ENCODE measurements around the gene NMT2. TPM values are rescaled to one million over a fixed set of nuclear protein-coding genes. Genes with fewer than 3 reads are reported as not detected.

Gene NMT2
- total RNA-seq, 1 donor from 2014 or later: 15.2 TPM

- Histone ChIP-seq H3K27me3 (no peaks in the 10 kb centered on the region), H3K4me3 (no peak overlapping the region), H3K4me1 (no peaks in the 10 kb centered on the region), H3K27ac (no peak overlapping the region), H3K36me3 (no peaks in the 10 kb centered on the region), H3K9me3 (no peaks in the 10 kb centered on the region)
- DNase-seq (ENCODE audit: extremely low spot score in 2 of 2): no peak
- intact Hi-C loops (cut with DNase I): no loop called here
- TF ChIP-seq CTCF (IDR thresholded peaks at IDR 0.05) (no peak), POLR2AphosphoS5 (IDR thresholded peaks at IDR 0.05; ENCODE audit: insufficient read depth in 1 of 2, low read depth in 1 of 2) (no peak), POLR2A (IDR thresholded peaks at IDR 0.05) (no peak)
Measured at GRCh38 chr10:15189133-15189885, 20.8 kb upstream of the NMT2 start.

GRCh38 chr10:15188603-15189002 lies 20.1 kb upstream of the NMT2 start:
- H3K9me3 ChIP-seq: no peaks in the 10 kb centered on the region
- no peak overlapping the region for H3K4me3 ChIP-seq
- TF ChIP-seq POLR2AphosphoS5 (IDR thresholded peaks at IDR 0.05; ENCODE audit: insufficient read depth in 1 of 2, low read depth in 1 of 2) (no peak), POLR2A (IDR thresholded peaks at IDR 0.05) (no peak), CTCF (IDR thresholded peaks at IDR 0.05) (no peak)
- no peak overlapping the region for H3K27ac ChIP-seq
- DNase-seq (ENCODE audit: extremely low spot score in 2 of 2): no peak
- H3K27me3 ChIP-seq: no peaks in the 10 kb centered on the region
- no peaks in the 10 kb centered on the region for H3K36me3 ChIP-seq
- H3K4me1 ChIP-seq: no peaks in the 10 kb centered on the region
- intact Hi-C loops (cut with DNase I): no loop called here

- DNase-seq (ENCODE audit: extremely low spot score in 2 of 2): no peak
- H3K27me3 ChIP-seq: no peaks in the 10 kb centered on the region
- TF ChIP-seq POLR2A (IDR thresholded peaks at IDR 0.05) (no peak), POLR2AphosphoS5 (IDR thresholded peaks at IDR 0.05; ENCODE audit: insufficient read depth in 1 of 2, low read depth in 1 of 2) (no peak), CTCF (IDR thresholded peaks at IDR 0.05) (no peak)
- no peaks in the 10 kb centered on the region for H3K36me3 ChIP-seq
- no peak overlapping the region for H3K4me3 ChIP-seq
- no peaks in the 10 kb centered on the region for H3K4me1 ChIP-seq
- intact Hi-C loops (cut with DNase I): no loop called here
- no peak overlapping the region for H3K27ac ChIP-seq
- H3K9me3 ChIP-seq: no peaks in the 10 kb centered on the region
Measured at GRCh38 chr10:15183689-15184481, 15.4 kb upstream of the NMT2 start.

GRCh38 chr10:15182540-15183207 lies 14.2 kb upstream of the NMT2 start:
- Histone ChIP-seq H3K27me3 (no peaks in the 10 kb centered on the region), H3K27ac (no peak overlapping the region), H3K4me3 (no peak overlapping the region), H3K4me1 (no peaks in the 10 kb centered on the region), H3K36me3 (no peaks in the 10 kb centered on the region), H3K9me3 (no peaks in the 10 kb centered on the region)
- no peak for DNase-seq (ENCODE audit: extremely low spot score in 2 of 2)
- intact Hi-C loops (cut with DNase I): no loop called here
- TF ChIP-seq POLR2A (IDR thresholded peaks at IDR 0.05) (no peak), POLR2AphosphoS5 (IDR thresholded peaks at IDR 0.05; ENCODE audit: insufficient read depth in 1 of 2, low read depth in 1 of 2) (no peak), CTCF (IDR thresholded peaks at IDR 0.05) (no peak)
